CD8-positive, alpha-beta memory T cell (primary cell): ENCODE data around the gene CCDC28A. TPM values are rescaled to one million over a fixed set of nuclear protein-coding genes. Genes with fewer than 3 reads are reported as not detected.
"Not testable (repeated sequence)": the region's sequence is repeated elsewhere in the genome, so short reads cannot be mapped to it uniquely, and the experiment has no call there.

ENCODE experiments used
- CTCF ChIA-PET: fragments of 350-600 bp; sonication (Branson Sonifier 250); formaldehyde crosslinking; loops from one replicate; lab custom pipeline; 2021; ENCODE audit warnings: antibody characterized with exemption; lab: Charles Lee
- POLR2A ChIA-PET: fragments of 350-600 bp; sonication (Branson Sonifier 250); formaldehyde crosslinking; loops from one replicate; lab custom pipeline; 2021; ENCODE audit warnings: antibody characterized with exemption; lab: Charles Lee
- DNase-seq, 5 donors: peaks; one replicate each; pipeline versions ENCODE4 v3.0.0 to v3.0.0-alpha.2; 2020 to 2022; ENCODE audit warnings: mixed read lengths in 1 of 5
- H3K27ac ChIP-seq: one replicate; pipeline ENCODE4 v1.7.0; 2013; ENCODE audit warnings: low read depth, mild to moderate bottlenecking, low read length, moderate library complexity
- H3K27me3 ChIP-seq: 2 replicates; pipeline ENCODE4 v1.7.0; 2013; ENCODE audit warnings: low read length, mild to moderate bottlenecking; ENCODE audit not compliant: insufficient read depth, poor library complexity, severe bottlenecking
- H3K36me3 ChIP-seq: 2 replicates; pipeline ENCODE4 v1.7.0; 2013; ENCODE audit warnings: mild to moderate bottlenecking, low read length, moderate library complexity; ENCODE audit not compliant: insufficient read depth
- H3K4me1 ChIP-seq: 2 replicates; pipeline ENCODE4 v1.7.0; 2013; ENCODE audit warnings: mild to moderate bottlenecking, low read length, moderate library complexity; ENCODE audit not compliant: insufficient read depth
- H3K4me3 ChIP-seq: 2 replicates; pipeline ENCODE4 v1.7.0; 2013; ENCODE audit warnings: mild to moderate bottlenecking, low read length
- H3K9me3 ChIP-seq: 2 replicates; pipeline ENCODE4 v1.7.0; 2013; ENCODE audit warnings: mild to moderate bottlenecking, low read length
- H3K27ac Mint-ChIP-seq, 8 donors: one replicate each; pipeline ENCODE4 v1.8.0; 2020 to 2021; ENCODE audit warnings: mixed read lengths in 8 of 8, mild to moderate bottlenecking in 6 of 8, inconsistent platforms in 3 of 8, moderate library complexity in 3 of 8
- H3K27me3 Mint-ChIP-seq, 2 donors: one replicate each; pipeline ENCODE4 v1.8.0; 2020 to 2021; ENCODE audit warnings: mixed read lengths in 2 of 2, mild to moderate bottlenecking in 1 of 2, moderate library complexity in 1 of 2
- H3K36me3 Mint-ChIP-seq, 3 donors: one replicate each; pipeline ENCODE4 v1.8.0; 2020 to 2021; ENCODE audit warnings: mixed read lengths in 3 of 3, inconsistent platforms in 1 of 3, mild to moderate bottlenecking in 1 of 3
- H3K4me1 Mint-ChIP-seq, 3 donors: one replicate each; pipeline ENCODE4 v1.8.0; 2020 to 2021; ENCODE audit warnings: mixed read lengths in 3 of 3, inconsistent platforms in 1 of 3, mild to moderate bottlenecking in 1 of 3
- H3K4me3 Mint-ChIP-seq, 7 donors: one replicate each; pipeline ENCODE4 v1.8.0; 2020 to 2021; ENCODE audit warnings: mixed read lengths in 7 of 7, mild to moderate bottlenecking in 6 of 7, moderate library complexity in 4 of 7, inconsistent platforms in 2 of 7
- H3K9me3 Mint-ChIP-seq, 5 donors: one replicate each; pipeline ENCODE4 v1.8.0; 2020 to 2022; ENCODE audit warnings: mixed read lengths in 5 of 5, mild to moderate bottlenecking in 3 of 5, moderate library complexity in 2 of 5, inconsistent platforms in 1 of 5
- polyA plus RNA-seq: library from polyadenylated mRNA; unstranded; fragments of 300-500 nt; fragmentation: Illumina TruSeq; gene quantifications from one replicate; pipeline ENCODE4 v1.2.3, GENCODE V29; 2021
- total RNA-seq, 2 experiments: library from RNA; stranded (reverse); gene quantifications; one replicate each; pipeline ENCODE4 v1.2.3, GENCODE V29; 2021

The CCDC28A gene
- total RNA-seq (10 to 100 TPM; 15.1 to 16.1 TPM), polyA plus RNA-seq (52.4 TPM)

GRCh38 chr6:138773177-138774091, at the start of gene CCDC28A:
CCDC28A (plus strand) TSS chr6:138773769; CDS start chr6:138776121, 2,352 bp downstream.
- H3K4me3 ChIP-seq: peak within 1 kb of the TSS; percentile 99
- ChIA-PET CTCF (interaction anchor here (0.6 kb wide), 1 partner anchor 615 kb away, joined by 3 read pairs; no protein-coding TSS in a partner anchor), POLR2A (interaction anchor here (0.7 to 1.7 kb wide), 4 partner anchors 15 to 601 kb away, joined by 3 to 10 read pairs (median 4); partner anchors contain the start of gene CITED2)
- Mint-ChIP-seq H3K27me3 (peaks cover 0 to 3% of the 10 kb centered on the region in 2 donors), H3K36me3 (peaks cover 0 to 30% (median 9%) of the 10 kb centered on the region in 3 donors), H3K4me1 (peaks cover 31 to 44% (median 44%) of the 10 kb centered on the region in 3 donors), H3K27ac (peak within 1 kb of the TSS; percentile 95 to 100 (median 100)), H3K4me3 (peak within 1 kb of the TSS; percentile 95 to 100 (median 99)), H3K9me3 (no peaks in the 10 kb centered on the region)
- H3K36me3 ChIP-seq: no peaks in the 10 kb centered on the region
- no peaks in the 10 kb centered on the region for H3K27me3 ChIP-seq
- DNase-seq: peak; percentile 88 to 96 (median 95)
- H3K27ac ChIP-seq: peak within 1 kb of the TSS; percentile 97
- no peaks in the 10 kb centered on the region for H3K9me3 ChIP-seq
- peaks cover 13% of the 10 kb centered on the region for H3K4me1 ChIP-seq

DNA sequence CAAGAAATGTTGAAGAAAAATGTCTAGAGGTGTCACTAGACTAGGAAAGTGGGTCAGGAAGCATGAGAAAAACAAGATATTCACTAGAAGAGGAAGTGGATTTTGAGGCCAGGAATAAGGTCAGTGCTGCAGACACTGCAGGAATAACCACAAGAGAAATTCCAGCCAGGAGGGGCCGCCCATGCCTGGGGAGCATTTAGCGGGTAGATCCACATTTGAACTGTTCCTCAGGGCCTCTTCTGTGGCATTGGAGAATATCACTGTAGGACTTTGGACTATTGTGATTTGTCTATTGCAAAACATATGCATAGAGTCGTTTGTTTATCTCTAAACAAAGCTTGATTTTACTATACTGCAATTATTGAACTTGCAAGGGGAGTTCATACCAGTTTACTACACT, 49.6 kb upstream of the CCDC28A start:
- H3K27me3 Mint-ChIP-seq: peaks cover 8 to 24% of the 10 kb centered on the region in 2 donors

GRCh38 chr6:138726066-138726756, 47.4 kb upstream of the CCDC28A start:
- Mint-ChIP-seq H3K27ac (no peak overlapping the region), H3K4me1 (no peaks in the 10 kb centered on the region), H3K27me3 (peaks cover 8 to 36% of the 10 kb centered on the region in 2 donors), H3K4me3 (no peak overlapping the region), H3K9me3 (no peaks in the 10 kb centered on the region), H3K36me3 (peaks cover 0 to 7% (median 0%) of the 10 kb centered on the region in 3 donors)
- CTCF ChIA-PET: interaction anchor here (1.3 kb wide), 1 partner anchor 39 kb away, joined by 3 read pairs; no protein-coding TSS in a partner anchor
- Histone ChIP-seq H3K27ac (no peak overlapping the region), H3K36me3 (no peaks in the 10 kb centered on the region), H3K4me1 (no peaks in the 10 kb centered on the region), H3K4me3 (no peak overlapping the region), H3K9me3 (no peaks in the 10 kb centered on the region), H3K27me3 (no peaks in the 10 kb centered on the region)
- POLR2A ChIA-PET: no interaction called here
- DNase-seq: no peak

More for the DNA sequence above, 49.6 kb upstream of the CCDC28A start:
- no peak for DNase-seq
- Mint-ChIP-seq H3K4me1 (no peaks in the 10 kb centered on the region), H3K4me3 (no peak overlapping the region), H3K9me3 (no peaks in the 10 kb centered on the region), H3K27ac (no peak overlapping the region), H3K36me3 (no peaks in the 10 kb centered on the region)
- Histone ChIP-seq H3K27me3 (no peaks in the 10 kb centered on the region), H3K27ac (no peak overlapping the region), H3K36me3 (no peaks in the 10 kb centered on the region), H3K4me1 (no peaks in the 10 kb centered on the region), H3K9me3 (no peaks in the 10 kb centered on the region), H3K4me3 (no peak overlapping the region)
- ChIA-PET CTCF (no interaction called here), POLR2A (no interaction called here)

DNA sequence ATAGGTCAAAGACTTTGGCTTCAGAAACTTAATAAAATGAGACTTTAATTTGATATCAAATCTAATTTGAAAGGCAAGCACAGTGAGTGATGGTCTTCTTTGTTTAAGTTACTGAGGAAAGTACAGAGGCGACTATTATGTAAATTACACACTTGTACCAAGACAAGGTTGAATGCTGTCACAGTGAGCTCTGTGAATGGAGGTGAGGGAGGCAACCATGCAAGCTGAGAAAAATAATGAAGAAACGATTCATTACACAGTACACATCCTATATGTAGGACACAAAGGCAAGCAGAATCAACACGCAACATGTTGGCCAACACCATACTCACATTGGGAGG, 46.8 kb upstream of the CCDC28A start:
- Mint-ChIP-seq H3K4me1 (no peaks in the 10 kb centered on the region), H3K36me3 (peaks cover 0 to 10% (median 0%) of the 10 kb centered on the region in 3 donors), H3K9me3 (no peaks in the 10 kb centered on the region), H3K4me3 (no peak overlapping the region), H3K27me3 (peaks cover 8 to 39% of the 10 kb centered on the region in 2 donors), H3K27ac (no peak overlapping the region)
- H3K4me3 ChIP-seq: no peak overlapping the region
- POLR2A ChIA-PET: no interaction called here
- H3K4me1 ChIP-seq: no peaks in the 10 kb centered on the region
- H3K36me3 ChIP-seq: no peaks in the 10 kb centered on the region
- no peak for DNase-seq
- CTCF ChIA-PET: no interaction called here
- H3K27me3 ChIP-seq: no peaks in the 10 kb centered on the region
- H3K9me3 ChIP-seq: no peaks in the 10 kb centered on the region
- H3K27ac ChIP-seq: no peak overlapping the region

DNA sequence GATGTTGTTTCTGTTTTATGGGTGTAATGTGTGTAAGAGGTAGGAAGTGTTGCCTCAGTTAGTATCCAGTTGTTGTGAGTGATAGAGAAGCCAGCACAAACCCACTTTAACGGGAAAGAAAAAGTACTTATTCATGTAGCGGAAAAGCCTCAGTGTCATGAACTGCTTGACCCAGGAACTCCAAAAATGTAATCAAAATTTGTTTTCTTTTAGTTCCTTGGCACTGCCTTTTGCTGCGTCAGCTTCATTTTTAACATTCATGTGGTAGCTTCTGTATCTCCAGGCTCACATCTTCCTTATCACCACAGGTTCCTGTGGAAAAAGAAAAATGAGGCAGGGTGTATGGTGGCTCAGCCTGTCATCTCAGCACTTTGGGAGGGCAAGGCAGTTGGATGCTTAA, 46.4 kb upstream of the CCDC28A start:
- peaks cover 9 to 43% of the 10 kb centered on the region in 2 donors for H3K27me3 Mint-ChIP-seq
- Histone ChIP-seq H3K4me3 (no peak overlapping the region), H3K9me3 (no peaks in the 10 kb centered on the region), H3K27me3 (no peaks in the 10 kb centered on the region), H3K4me1 (no peaks in the 10 kb centered on the region), H3K36me3 (no peaks in the 10 kb centered on the region), H3K27ac (no peak overlapping the region)
- ChIA-PET POLR2A (no interaction called here), CTCF (no interaction called here)
- H3K4me3 Mint-ChIP-seq: no peak overlapping the region
- no peaks in the 10 kb centered on the region for H3K4me1 Mint-ChIP-seq
- no peak for DNase-seq
- no peak overlapping the region for H3K27ac Mint-ChIP-seq
- H3K36me3 Mint-ChIP-seq: peaks cover 0 to 14% (median 0%) of the 10 kb centered on the region in 3 donors
- no peaks in the 10 kb centered on the region for H3K9me3 Mint-ChIP-seq

DNA sequence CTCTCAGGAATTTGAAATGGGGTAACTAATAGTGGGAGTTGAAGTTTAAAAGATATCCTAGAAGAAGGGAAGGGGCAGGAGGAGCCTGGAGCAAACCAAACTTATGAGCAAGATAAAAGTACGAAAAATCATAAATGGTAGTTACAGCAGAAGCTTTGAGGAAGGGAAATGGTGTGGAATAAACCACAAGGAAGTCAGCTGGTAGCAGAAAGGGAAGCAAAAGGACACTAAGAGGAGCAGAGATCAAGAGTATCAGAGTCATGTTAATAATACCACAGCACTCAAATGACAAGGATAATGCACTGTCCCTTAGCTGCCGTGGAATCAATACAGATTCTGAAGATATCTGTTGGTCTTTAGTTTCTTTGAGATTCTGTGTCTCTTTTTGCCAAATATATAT, 44.9 kb upstream of the CCDC28A start:
- Mint-ChIP-seq H3K27ac (no peak overlapping the region), H3K4me3 (no peak overlapping the region), H3K27me3 (peaks cover 9 to 42% of the 10 kb centered on the region in 2 donors), H3K4me1 (no peaks in the 10 kb centered on the region), H3K9me3 (no peaks in the 10 kb centered on the region), H3K36me3 (peaks cover 0 to 14% (median 0%) of the 10 kb centered on the region in 3 donors)
- H3K4me1 ChIP-seq: no peaks in the 10 kb centered on the region
- POLR2A ChIA-PET: no interaction called here
- H3K27ac ChIP-seq: no peak overlapping the region
- no peaks in the 10 kb centered on the region for H3K27me3 ChIP-seq
- H3K9me3 ChIP-seq: no peaks in the 10 kb centered on the region
- no peaks in the 10 kb centered on the region for H3K36me3 ChIP-seq
- no peak for DNase-seq
- no peak overlapping the region for H3K4me3 ChIP-seq
- CTCF ChIA-PET: no interaction called here

DNA sequence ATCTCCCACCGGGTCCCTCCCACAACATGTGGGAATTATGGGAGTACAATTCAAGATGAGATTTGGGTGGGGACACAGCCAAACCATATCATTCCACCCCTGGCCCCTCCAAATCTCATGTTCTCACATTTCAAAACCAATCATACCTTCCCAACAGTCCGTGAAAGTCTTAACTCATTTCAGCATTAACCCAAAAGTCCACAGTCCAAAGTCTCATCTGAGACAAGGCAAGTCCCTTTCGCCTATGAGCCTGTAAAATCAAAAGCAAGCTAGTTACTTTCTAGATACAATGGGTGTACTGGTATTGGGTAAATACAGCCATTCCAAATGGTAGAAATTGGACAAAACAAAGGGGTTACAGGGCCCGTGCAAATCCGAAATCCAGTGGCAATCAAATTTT, 43.5 kb upstream of the CCDC28A start:
- H3K27me3 ChIP-seq, POLR2A ChIA-PET, H3K4me3 ChIP-seq, H3K27ac ChIP-seq, CTCF ChIA-PET, H3K9me3 Mint-ChIP-seq, H3K4me3 Mint-ChIP-seq, H3K4me1 Mint-ChIP-seq, H3K36me3 ChIP-seq, H3K4me1 ChIP-seq, DNase-seq, H3K27ac Mint-ChIP-seq, H3K9me3 ChIP-seq: not testable (repeated sequence)
- Mint-ChIP-seq H3K36me3 (peaks cover 0 to 14% (median 0%) of the 10 kb centered on the region in 3 donors), H3K27me3 (peaks cover 9 to 39% of the 10 kb centered on the region in 2 donors)

- H3K9me3 Mint-ChIP-seq: peaks cover 0 to 18% (median 9%) of the 10 kb centered on the region in 5 donors
- H3K36me3 Mint-ChIP-seq: peaks cover 0 to 24% (median 3%) of the 10 kb centered on the region in 3 donors
- ChIA-PET POLR2A (no interaction called here), CTCF (interaction anchor here (1.6 kb wide), 1 partner anchor 30 kb away, joined by 3 read pairs; no protein-coding TSS in a partner anchor)
- H3K9me3 ChIP-seq: no peaks in the 10 kb centered on the region
- DNase-seq: no peak
- no peak overlapping the region for H3K27ac Mint-ChIP-seq
- no peak overlapping the region for H3K4me3 ChIP-seq
- H3K4me1 ChIP-seq: no peaks in the 10 kb centered on the region
- H3K27ac ChIP-seq: no peak overlapping the region
- no peaks in the 10 kb centered on the region for H3K4me1 Mint-ChIP-seq
- no peaks in the 10 kb centered on the region for H3K27me3 ChIP-seq
- no peak overlapping the region for H3K4me3 Mint-ChIP-seq
- H3K27me3 Mint-ChIP-seq: peaks cover 7 to 16% of the 10 kb centered on the region in 2 donors
- no peaks in the 10 kb centered on the region for H3K36me3 ChIP-seq
These were observed 39.0 kb upstream of the CCDC28A start for GRCh38 chr6:138734585-138734984.
